HG02571 (cell line): ENCODE measurements around the gene MYL4.
A peak's percentile ranks its signal among the peaks of the same experiment; 100 is the strongest.
"Not testable (repeated sequence)": the region's sequence is repeated elsewhere in the genome, so short reads cannot be mapped to it uniquely, and the experiment has no call there.

ENCODE experiments used
- ATAC-seq: cut with Tn5 transposase; IDR thresholded peaks from one replicate; pipeline ENCODE4 v1.9.1; 2021; ENCODE audit warnings: mild to moderate bottlenecking, moderate library complexity; ENCODE audit not compliant: unreplicated experiment

Gene MYL4

GRCh38 chr17:47192554-47192953, 16.6 kb upstream of the MYL4 start:
- ATAC-seq: no peak

- no peak for ATAC-seq
Measured at GRCh38 chr17:47193931-47194511, 15.1 kb upstream of the MYL4 start.

- no peak for ATAC-seq
Measured at GRCh38 chr17:47197821-47198220, 11.3 kb upstream of the MYL4 start.

GRCh38 chr17:47199627-47200324, 9.4 kb upstream of the MYL4 start:
- ATAC-seq: no peak

GRCh38 chr17:47200325-47200664, 8.9 kb upstream of the MYL4 start:
- no peak for ATAC-seq

GRCh38 chr17:47201166-47201565, 8.0 kb upstream of the MYL4 start:
- ATAC-seq: no peak

GRCh38 chr17:47203984-47204721, 5.0 kb upstream of the MYL4 start:
- no peak for ATAC-seq

- ATAC-seq: no peak
Measured at GRCh38 chr17:47204722-47205418, 4.3 kb upstream of the MYL4 start.

- ATAC-seq: peak; percentile 50
Measured at GRCh38 chr17:47205419-47205963, 3.7 kb upstream of the MYL4 start.

- ATAC-seq: no peak
Measured at GRCh38 chr17:47207143-47208067, 1.7 kb upstream of the MYL4 start.

- no peak for ATAC-seq
Measured at GRCh38 chr17:47209499-47209898, 351 bp downstream of the MYL4 start.

GRCh38 chr17:47210105-47210504, 957 bp downstream of the MYL4 start:
- no peak for ATAC-seq

GRCh38 chr17:47210779-47211178, 1.6 kb downstream of the MYL4 start:
- no peak for ATAC-seq

- no peak for ATAC-seq
Measured at GRCh38 chr17:47212458-47212857, 3.3 kb downstream of the MYL4 start.

- no peak for ATAC-seq
Measured at GRCh38 chr17:47213540-47213939, 4.4 kb downstream of the MYL4 start.

GRCh38 chr17:47214931-47215330, 5.8 kb downstream of the MYL4 start:
- no peak for ATAC-seq

- not testable (repeated sequence) for ATAC-seq
Measured at GRCh38 chr17:47216821-47217220, 7.7 kb downstream of the MYL4 start.

GRCh38 chr17:47217279-47217678, 8.1 kb downstream of the MYL4 start:
- not testable (repeated sequence) for ATAC-seq

- ATAC-seq: no peak
Measured at GRCh38 chr17:47218896-47219430, 9.8 kb downstream of the MYL4 start.
